H54 (cell line): ENCODE data around the gene UGT1A4.
A peak's percentile ranks its signal among the peaks of the same experiment; 100 is the strongest.

Source experiments
- DNase-seq: peaks from one replicate; pipeline ENCODE4 v3.0.0; 2011; ENCODE audit warnings: low spot score, mixed read lengths; ENCODE audit not compliant: insufficient read length
- FAIRE-seq: peaks from 3 replicates; lab custom pipeline; 2011; peaks lifted over from hg19 to GRCh38; lab: Jason Lieb, UNC
- POLR2A ChIP-seq: IDR thresholded peaks from 2 replicates; pipeline ENCODE4 v1.6.1; 2011; ENCODE audit warnings: low read depth, mild to moderate bottlenecking, low read length

The UGT1A4 gene

DNA sequence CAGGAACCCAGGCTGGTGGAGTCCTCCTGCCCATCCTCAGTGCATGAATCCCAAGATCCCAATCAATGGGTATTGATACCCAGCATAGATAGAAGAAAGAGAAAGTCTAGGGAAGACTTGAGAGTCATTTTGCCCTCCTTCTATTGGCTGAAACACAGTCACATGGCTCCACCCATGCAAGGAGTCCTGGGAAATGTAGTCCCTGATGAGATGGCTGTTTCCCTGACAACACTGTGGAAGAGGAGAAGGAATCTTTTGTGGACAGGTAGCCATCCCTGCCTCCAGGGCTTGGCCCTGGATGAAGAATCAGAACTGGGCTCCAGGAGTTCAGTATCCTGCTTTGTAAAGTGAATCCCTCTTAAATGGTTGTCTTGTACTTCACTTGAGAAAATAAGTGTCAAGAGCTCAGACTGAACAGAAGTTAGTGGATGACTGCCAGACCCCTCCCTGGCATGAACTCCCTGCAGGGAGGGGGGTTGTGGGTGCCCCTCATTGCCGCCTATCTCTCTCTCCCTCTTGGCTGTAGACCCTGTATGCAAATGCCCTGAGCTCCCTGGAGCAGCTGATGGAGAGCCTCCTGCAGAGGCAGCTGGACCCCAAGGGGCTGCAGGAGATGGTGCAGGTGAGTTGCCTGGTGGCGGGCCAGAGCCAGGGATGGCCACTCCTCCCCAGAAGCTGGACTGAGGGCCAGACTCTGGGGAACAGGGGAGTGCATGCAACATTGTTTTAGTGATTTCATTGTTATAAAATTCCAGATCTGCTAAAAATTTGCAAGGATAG is 95.7 kb downstream of the UGT1A4 start:
- TF ChIP-seq POLR2A: no peak
- FAIRE-seq: no peak
- peak; percentile 27 for DNase-seq

- FAIRE-seq: no peak
- DNase-seq: no peak
- TF ChIP-seq POLR2A: no peak
Observed at GRCh38 chr2:233815861-233816260, 97.3 kb downstream of the UGT1A4 start.

DNA sequence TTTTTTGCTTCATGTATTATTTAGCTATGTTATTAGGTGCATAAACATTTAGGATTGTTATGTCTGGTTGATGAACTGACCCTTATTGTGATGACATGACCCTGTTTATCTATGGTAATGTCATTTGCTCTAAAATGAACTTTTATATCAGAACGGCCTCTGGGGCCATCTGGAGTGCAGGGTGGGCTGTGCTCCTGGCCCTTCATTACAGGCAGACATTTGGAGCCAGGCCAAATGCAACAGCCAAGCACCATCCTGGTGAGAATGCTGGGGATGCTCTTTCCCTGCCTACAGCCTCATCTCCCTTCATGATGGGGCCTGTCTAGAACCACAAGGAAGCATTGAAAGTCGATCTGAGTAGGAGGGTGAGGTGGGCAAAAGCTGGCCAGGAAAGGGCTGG is 97.8 kb downstream of the UGT1A4 start:
- no peak for FAIRE-seq
- DNase-seq: no peak
- no peak for TF ChIP-seq POLR2A

GRCh38 chr2:233816771-233817170 is 98.2 kb downstream of the UGT1A4 start:
- no peak for TF ChIP-seq POLR2A
- FAIRE-seq (no peak), DNase-seq (no peak)

DNA sequence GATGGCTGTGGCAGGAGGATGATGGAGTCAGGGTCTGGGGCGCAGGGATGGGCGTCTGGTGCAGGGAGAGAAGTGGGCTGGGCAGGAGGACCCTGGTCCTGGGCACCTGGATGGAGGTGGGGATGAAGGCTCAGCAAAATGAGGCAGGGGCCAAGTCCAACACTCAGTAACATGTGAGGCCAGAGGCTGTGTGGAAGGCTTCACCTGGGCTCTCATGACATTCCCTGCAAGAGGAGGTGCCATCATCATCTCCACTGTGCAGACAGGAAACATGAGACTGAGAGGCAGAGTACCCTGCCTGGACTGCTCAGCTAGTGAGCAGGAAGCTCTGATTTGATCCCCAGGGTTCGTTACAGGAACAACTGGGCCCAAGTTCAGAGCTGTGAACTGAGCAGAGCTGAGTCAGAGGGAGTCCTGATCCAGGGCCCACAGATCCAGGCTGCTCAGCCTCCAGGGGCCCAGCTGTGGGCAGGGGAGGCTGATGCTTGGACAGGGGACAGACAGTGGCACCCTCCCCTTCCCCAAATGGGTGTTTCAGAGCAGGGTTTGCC is 98.9 kb downstream of the UGT1A4 start:
- no peak for TF ChIP-seq POLR2A
- FAIRE-seq (no peak), DNase-seq (no peak)

DNA sequence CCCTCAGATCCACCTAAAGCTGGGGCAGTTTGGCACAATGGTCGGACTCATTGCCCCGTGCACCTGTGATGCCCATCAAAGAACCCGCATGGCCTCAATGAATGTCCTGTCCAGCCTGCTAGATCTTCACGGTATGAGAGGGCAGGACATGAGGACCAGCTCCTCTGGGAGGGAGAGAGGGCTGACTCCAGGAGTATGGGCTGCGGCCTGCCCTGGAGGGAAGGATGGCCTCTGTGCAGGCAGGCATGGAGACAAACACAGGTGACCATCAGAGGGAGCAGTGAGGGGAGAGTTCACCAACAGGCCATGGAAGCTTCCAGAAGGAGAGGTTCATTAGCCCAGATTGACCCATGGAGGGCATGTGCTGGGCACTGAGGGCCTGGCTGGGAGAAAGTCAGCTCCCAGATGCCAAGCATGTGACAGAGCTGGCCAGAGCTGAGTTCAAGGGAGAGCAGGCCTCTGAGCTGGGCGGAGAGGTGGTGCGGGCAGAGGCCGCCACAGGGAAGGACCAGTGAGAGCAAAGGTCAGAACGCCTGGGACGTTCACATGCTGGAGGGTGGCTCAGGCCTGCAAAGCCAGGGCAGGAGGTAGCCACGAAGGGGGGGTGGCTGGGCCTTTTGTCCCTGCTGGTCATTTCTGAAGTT is 99.6 kb downstream of the UGT1A4 start:
- no peak for TF ChIP-seq POLR2A
- FAIRE-seq (no peak), DNase-seq (no peak)

GRCh38 chr2:233818639-233819621 is 100.4 kb downstream of the UGT1A4 start:
- FAIRE-seq (no peak), DNase-seq (no peak)
- TF ChIP-seq POLR2A: no peak

- TF ChIP-seq POLR2A: no peak
- no peak for DNase-seq
- no peak for FAIRE-seq
Observed at GRCh38 chr2:233819884-233820773, 101.6 kb downstream of the UGT1A4 start.

GRCh38 chr2:233820774-233821105 is 102.2 kb downstream of the UGT1A4 start:
- FAIRE-seq: no peak
- no peak for TF ChIP-seq POLR2A
- no peak for DNase-seq

- no peak for DNase-seq
- TF ChIP-seq POLR2A: no peak
- FAIRE-seq: no peak
Observed at GRCh38 chr2:233821196-233821595, 102.7 kb downstream of the UGT1A4 start.

DNA sequence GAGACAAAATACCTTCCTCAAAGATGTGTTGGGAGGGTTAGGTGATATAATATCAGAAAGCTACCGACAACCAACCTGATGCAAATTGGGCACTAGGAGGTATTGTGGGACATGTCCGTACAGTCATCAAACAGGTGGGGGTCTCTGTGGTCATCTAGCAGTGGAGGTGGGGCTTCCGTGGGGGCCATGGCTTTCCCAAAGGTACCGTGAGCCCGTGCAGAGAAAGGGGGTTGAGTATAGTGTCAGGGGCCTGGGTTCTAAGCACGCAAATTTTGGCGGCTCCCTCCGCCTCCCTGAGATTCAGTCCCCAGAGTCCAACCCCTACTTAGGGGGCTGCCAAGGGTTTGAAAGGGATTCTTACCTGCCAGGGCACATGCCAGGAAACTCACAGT is 103.2 kb downstream of the UGT1A4 start:
- TF ChIP-seq POLR2A: no peak
- FAIRE-seq (no peak), DNase-seq (no peak)

- DNase-seq (no peak), FAIRE-seq (no peak)
- TF ChIP-seq POLR2A: no peak
Observed at GRCh38 chr2:233822101-233822771, 103.7 kb downstream of the UGT1A4 start.
